Measurements from ENCODE around the gene RNF144B.
"Not testable (repeated sequence)": the region's sequence is repeated elsewhere in the genome, so short reads cannot be mapped to it uniquely, and the experiment has no call there.

Gene RNF144B

GRCh38 chr6:18380158-18380836 lies 6.9 kb upstream of the RNF144B start:
- no peak for DNase-seq

- no peak for DNase-seq
These were observed 6.3 kb upstream of the RNF144B start for GRCh38 chr6:18380851-18381250.

DNA sequence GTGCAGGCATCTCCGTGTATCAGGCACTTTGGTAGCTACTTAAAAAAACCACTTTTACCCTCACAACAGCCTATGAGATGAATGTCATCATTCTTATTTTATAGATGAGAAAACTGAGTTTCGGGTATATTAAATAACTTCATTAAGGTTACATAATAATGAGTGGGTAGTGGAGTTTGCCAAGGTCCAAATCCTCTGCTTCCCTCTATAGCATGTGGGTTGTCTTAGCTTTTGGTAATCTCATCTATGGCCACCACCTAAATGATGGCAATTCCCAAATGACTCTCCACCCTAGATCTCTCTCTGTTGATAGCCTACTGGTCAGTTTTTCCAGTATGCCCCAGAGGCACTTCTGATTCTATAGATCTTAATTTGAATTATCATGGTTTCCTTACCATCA lies 3.7 kb upstream of the RNF144B start:
- DNase-seq, result no peak

GRCh38 chr6:18384621-18385020 lies 2.5 kb upstream of the RNF144B start:
- DNase-seq, result no peak

DNA sequence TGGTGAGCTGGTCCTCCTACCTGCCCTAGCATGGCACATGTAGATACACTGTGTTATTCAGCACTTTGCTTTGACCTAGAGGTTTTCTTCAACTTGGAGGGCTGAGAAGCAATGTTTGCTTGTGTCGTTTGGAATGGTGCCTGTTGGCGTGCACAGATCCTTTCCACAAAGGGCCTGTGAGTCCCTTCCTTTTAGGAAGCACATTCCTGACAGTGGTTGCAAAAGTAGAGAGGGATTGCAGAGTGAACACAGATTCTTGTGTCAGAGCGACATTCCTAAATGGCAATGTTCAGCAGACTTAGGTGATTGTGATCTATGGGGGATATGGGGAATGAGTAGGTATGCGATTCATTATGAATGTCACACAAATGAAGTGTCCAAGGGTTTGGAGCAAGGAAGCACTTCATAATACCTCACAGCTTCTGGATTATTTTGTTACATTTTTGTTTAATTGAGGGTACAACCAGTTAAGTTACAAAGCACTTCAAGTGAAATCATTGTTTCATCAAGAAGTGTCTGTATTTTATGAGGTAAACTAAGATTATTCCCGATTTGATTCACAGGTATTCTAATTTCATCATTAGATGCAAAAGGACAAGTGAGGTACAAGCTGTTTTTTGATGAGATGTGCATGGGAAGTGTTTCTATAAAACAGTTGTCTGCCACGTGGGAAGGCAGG lies 713 bp upstream of the RNF144B start:
- no peak for DNase-seq

GRCh38 chr6:18388271-18388670 lies 1.1 kb downstream of the RNF144B start:
- DNase-seq, result no peak

DNA sequence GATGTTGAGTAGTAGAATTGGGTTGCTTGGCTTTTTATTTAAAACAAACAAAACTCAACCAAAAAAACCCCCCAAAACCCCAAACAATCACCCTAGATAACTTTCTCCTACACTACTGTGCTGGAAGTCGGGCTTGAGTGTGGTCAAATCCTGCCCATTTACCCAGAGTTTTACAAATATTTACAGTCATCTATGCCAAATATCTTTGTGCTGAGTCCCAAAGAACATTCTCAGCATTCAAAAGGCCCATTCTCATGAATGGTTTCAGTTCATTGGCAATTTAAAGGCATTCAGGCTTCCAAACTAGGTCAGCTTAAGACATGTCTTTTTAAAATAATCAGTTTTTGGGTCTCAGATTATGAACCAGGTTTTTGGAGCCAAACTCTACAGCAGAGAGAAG lies 1.8 kb downstream of the RNF144B start:
- DNase-seq, result no peak

DNA sequence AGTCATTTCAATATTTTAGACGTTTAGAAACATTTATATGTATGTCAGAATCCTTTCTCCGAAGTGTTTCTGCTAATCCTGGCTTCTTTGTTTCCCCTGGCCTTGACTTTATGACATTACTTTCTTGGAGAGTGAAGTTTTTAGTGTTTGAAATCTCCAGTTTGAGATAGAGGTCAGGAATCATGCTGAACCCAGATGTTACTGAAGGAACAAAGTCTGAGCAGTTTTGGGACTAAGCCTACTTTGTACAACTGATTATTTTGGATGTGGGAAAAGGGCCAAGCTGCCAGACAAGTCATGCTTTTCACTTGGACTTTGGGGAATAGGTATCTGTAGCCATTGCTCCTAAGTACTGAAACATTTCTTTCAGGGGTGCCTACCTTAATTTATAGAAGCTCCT lies 2.3 kb downstream of the RNF144B start:
- DNase-seq, result no peak

- DNase-seq, result no peak
These were observed 3.3 kb downstream of the RNF144B start for GRCh38 chr6:18390476-18390875.

GRCh38 chr6:18391023-18391422 lies 3.9 kb downstream of the RNF144B start:
- DNase-seq, result no peak

DNA sequence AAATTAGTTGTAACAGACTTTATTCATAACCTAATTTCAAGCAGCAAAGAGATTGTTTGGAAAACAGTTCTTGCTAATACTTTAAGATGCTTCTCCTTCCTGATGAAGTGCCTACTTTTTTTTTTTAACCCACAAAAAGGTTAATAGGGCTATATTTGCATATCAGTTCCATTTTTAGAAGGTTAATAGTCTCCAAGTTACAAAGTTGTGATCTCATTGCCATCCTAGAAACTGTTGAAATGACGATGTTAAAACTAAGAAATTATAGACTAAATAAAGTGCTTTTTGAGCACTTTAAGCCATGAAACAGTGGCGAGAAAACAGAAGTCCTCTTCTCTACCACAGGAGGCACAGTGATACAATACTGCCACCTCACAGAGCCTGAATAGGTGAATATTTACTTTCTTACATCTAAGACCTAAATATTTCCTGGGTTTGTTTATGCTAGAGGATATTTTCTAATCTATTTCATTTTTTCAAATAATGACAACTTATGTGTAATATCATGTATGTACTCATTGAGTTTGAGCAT lies 5.3 kb downstream of the RNF144B start:
- DNase-seq, result no peak

DNA sequence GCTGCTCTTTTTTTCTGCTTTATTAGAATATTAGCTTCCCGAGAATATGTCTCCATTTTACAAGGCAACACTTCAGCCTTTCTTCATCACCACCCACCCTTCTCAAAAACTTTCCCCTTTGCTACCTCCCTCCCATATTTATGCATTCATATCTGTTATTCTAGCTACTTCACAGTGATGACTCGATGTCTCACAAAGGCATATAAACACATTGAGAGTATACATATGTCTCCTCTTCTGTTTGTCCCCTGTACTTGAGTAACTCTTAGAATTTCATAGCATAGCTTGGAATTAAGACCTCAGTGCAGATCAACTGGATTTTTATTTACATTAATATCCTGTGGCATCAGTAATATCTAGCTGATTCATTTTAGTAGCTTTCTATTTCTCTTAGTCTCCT lies 6.5 kb downstream of the RNF144B start:
- DNase-seq, result no peak

GRCh38 chr6:18395177-18395855 lies 8.2 kb downstream of the RNF144B start:
- DNase-seq, result no peak

DNA sequence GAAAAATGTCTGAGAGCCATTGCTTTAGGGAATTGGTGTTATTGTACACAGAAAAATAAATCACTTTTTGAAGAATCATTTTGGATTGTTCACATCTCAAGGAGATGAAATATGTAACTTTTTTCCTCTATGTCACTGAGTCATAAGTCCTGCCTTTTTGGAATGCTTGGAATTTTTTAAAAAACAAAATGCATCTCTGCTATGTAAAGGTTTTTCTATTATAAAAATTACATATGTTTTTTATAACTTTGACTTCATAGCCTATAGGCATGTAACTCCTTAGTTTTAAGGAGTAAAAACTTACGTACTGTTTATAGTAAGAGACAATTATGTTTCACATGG lies 8.7 kb downstream of the RNF144B start:
- DNase-seq, result no peak

- no peak for DNase-seq
These were observed 10.6 kb downstream of the RNF144B start for GRCh38 chr6:18397701-18398100.

- not testable (repeated sequence) for DNase-seq
These were observed 11.1 kb downstream of the RNF144B start for GRCh38 chr6:18398225-18398624.

- no peak for DNase-seq
These were observed 13.8 kb downstream of the RNF144B start for GRCh38 chr6:18400831-18401446.

DNA sequence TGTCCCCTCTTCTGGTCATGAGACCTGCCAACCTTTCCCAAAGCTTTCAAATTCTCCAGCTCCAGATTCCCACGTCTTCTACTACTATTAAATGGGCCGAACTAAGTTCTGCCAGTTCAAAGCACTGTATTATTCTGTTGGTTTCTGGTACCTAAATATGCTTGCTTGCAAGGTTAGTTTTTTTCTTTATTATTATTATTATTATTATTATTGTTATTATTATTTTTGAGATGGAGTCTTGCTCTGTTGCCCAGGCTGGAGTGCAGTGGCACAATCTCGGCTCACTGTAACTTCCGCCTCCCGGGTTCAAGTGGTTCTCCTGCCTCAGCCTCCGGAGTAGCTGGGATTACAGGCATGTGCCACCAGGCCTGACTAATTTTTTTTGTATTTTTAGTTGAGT lies 17.8 kb downstream of the RNF144B start:
- not testable (repeated sequence) for DNase-seq

DNA sequence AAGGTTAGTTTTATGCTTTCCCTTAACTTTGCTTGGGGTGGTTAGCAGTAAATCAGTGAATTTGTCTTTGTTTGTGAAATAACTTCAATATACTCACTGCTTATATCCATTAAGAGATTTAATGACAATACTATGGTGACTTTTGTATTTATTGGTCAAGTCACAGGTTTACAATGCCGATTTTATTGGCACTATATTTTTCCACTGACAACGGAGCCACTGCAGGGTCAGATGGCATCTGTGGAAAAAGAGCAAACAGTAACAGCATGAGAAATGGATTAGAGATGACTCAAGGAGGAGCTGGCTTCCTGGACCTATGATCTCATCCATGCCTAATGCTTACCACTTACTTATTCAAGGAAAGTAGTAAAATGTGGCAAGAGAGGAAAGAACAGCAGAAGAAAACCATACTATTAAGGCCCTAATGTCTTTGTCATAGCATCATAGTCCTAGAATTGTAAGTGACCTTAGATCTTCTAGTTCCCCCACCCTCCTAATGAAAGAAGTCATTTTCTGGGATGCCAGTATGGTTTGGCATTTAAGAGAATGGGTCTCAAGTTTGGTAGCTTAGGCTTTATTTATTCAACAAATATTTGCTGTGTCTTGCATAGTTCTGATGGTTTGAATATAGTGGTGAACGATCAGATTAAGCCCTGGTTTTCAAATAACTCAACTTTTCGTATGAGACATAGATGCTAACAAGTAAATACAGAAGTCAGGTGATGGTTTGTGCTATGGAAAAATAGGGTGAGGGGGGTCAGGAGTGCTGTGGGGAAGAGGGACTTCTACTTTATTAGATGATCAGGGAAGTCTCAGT lies 18.5 kb downstream of the RNF144B start:
- DNase-seq, result no peak

- DNase-seq, result no peak
These were observed 20.0 kb downstream of the RNF144B start for GRCh38 chr6:18406955-18407749.

GRCh38 chr6:18409602-18410001 lies 22.5 kb downstream of the RNF144B start:
- DNase-seq, result not testable (repeated sequence)

GRCh38 chr6:18410412-18410811 lies 23.3 kb downstream of the RNF144B start:
- no peak for DNase-seq

All from activated CD8-positive, alpha-beta memory T cell treated with anti-CD3 and anti-CD28 coated beads, Interleukin-2, amount 50 U/mL, for 48 hours (primary cell).